ENCODE measurements around the gene RDH16.

- TF ChIP-seq CTCF (conservative IDR thresholded peaks at IDR 0.05; ENCODE audit: low read length) (peak; percentile 93), EZH2phosphoT487 (IDR thresholded peaks at IDR 0.05; ENCODE audit: borderline replicate concordance) (no peak)
These were observed 44.1 kb upstream of the RDH16 start for GRCh38 chr12:57001448-57001906.

All from Loucy (cell line).